Neural crest cell (in vitro differentiated cells): ENCODE results near the gene GPR171. TPM values are rescaled to one million over a fixed set of nuclear protein-coding genes. Genes with fewer than 3 reads are reported as not detected.
A peak's percentile ranks its signal among the peaks of the same experiment; 100 is the strongest.

Experiments used
- DNase-seq: peaks from one replicate; pipeline ENCODE4 v3.0.0; 2021; ENCODE audit warnings: low read depth, mixed read lengths, low spot score
- H3K27ac Mint-ChIP-seq: one replicate; pipeline ENCODE4 v1.8.0; 2021; ENCODE audit warnings: mild to moderate bottlenecking, mixed read lengths; ENCODE audit not compliant: unreplicated experiment
- H3K27me3 Mint-ChIP-seq: 2 replicates; pipeline ENCODE4 v1.8.0; 2021; ENCODE audit warnings: low read depth, mild to moderate bottlenecking, mixed read lengths
- H3K36me3 Mint-ChIP-seq: 2 replicates; pipeline ENCODE4 v1.8.0; 2021; ENCODE audit warnings: low read depth, mild to moderate bottlenecking, mixed read lengths
- H3K4me1 Mint-ChIP-seq: 2 replicates; pipeline ENCODE4 v1.8.0; 2021; ENCODE audit warnings: mixed read lengths
- H3K4me3 Mint-ChIP-seq: one replicate; pipeline ENCODE4 v1.8.0; 2021; ENCODE audit warnings: mild to moderate bottlenecking, mixed read lengths
- H3K9me3 Mint-ChIP-seq: 2 replicates; pipeline ENCODE4 v1.8.0; 2021; ENCODE audit warnings: mixed read lengths
- CTCF ChIP-seq: fragments of 200-600 bp; sonication (generic); conservative IDR thresholded peaks from 2 replicates; pipeline ENCODE4 v1.5.0; 2021; ENCODE audit warnings: antibody characterized with exemption, mild to moderate bottlenecking
- total RNA-seq: library from RNA; stranded (reverse); gene quantifications from 2 replicates; pipeline ENCODE4 v1.2.1, GENCODE V29; 2021

Gene GPR171
- total RNA-seq, 1 donor from 2014 or later, result not detected

- peaks cover 6% of the 10 kb centered on the region for H3K36me3 Mint-ChIP-seq
- peaks cover 18% of the 10 kb centered on the region for H3K4me1 Mint-ChIP-seq
- no peak overlapping the region for H3K27ac Mint-ChIP-seq
- TF ChIP-seq CTCF, result no peak
- H3K4me3 Mint-ChIP-seq, result no peak overlapping the region
- no peak for DNase-seq
- no peaks in the 10 kb centered on the region for H3K27me3 Mint-ChIP-seq
- peaks cover 6% of the 10 kb centered on the region for H3K9me3 Mint-ChIP-seq
Measured at GRCh38 chr3:151227266-151227806, 24.3 kb upstream of the GPR171 start.

GRCh38 chr3:151226825-151227224, 23.8 kb upstream of the GPR171 start:
- peaks cover 11% of the 10 kb centered on the region for H3K36me3 Mint-ChIP-seq

GRCh38 chr3:151226088-151226563, 23.1 kb upstream of the GPR171 start:
- no peak overlapping the region for H3K27ac Mint-ChIP-seq
- no peak for DNase-seq
- no peak overlapping the region for H3K4me3 Mint-ChIP-seq
- no peak for TF ChIP-seq CTCF
- peaks cover 10% of the 10 kb centered on the region for H3K9me3 Mint-ChIP-seq
- peaks cover 18% of the 10 kb centered on the region for H3K4me1 Mint-ChIP-seq
- peaks cover 16% of the 10 kb centered on the region for H3K36me3 Mint-ChIP-seq
- H3K27me3 Mint-ChIP-seq, result no peaks in the 10 kb centered on the region

More at GRCh38 chr3:151226825-151227224, 23.8 kb upstream of the GPR171 start:
- TF ChIP-seq CTCF, result no peak
- H3K27ac Mint-ChIP-seq, result no peak overlapping the region
- H3K4me3 Mint-ChIP-seq, result no peak overlapping the region
- DNase-seq, result no peak
- no peaks in the 10 kb centered on the region for H3K27me3 Mint-ChIP-seq
- H3K4me1 Mint-ChIP-seq, result peaks cover 18% of the 10 kb centered on the region
- H3K9me3 Mint-ChIP-seq, result peaks cover 10% of the 10 kb centered on the region

- Mint-ChIP-seq H3K27me3 (no peaks in the 10 kb centered on the region), H3K9me3 (peaks cover 15% of the 10 kb centered on the region), H3K36me3 (peaks cover 24% of the 10 kb centered on the region), H3K4me3 (no peak overlapping the region), H3K27ac (peak overlapping the region; percentile 72), H3K4me1 (peaks cover 15% of the 10 kb centered on the region)
- TF ChIP-seq CTCF, result no peak
- no peak for DNase-seq
Measured at GRCh38 chr3:151225040-151225975, 22.3 kb upstream of the GPR171 start.

- Mint-ChIP-seq H3K36me3 (peaks cover 28% of the 10 kb centered on the region), H3K4me3 (no peak overlapping the region), H3K4me1 (peaks cover 14% of the 10 kb centered on the region), H3K27me3 (no peaks in the 10 kb centered on the region), H3K27ac (no peak overlapping the region), H3K9me3 (peaks cover 19% of the 10 kb centered on the region)
- no peak for DNase-seq
- TF ChIP-seq CTCF, result no peak
Measured at GRCh38 chr3:151224268-151224866, 21.4 kb upstream of the GPR171 start.
